ENCODE measurements around the gene TBXAS1. TPM values are rescaled to one million over a fixed set of nuclear protein-coding genes. Genes with fewer than 3 reads are reported as not detected.

The TBXAS1 gene
- total and polyA plus RNA-seq, 2 of the 8 experiments (the other 6 are each of a cell fraction or from before 2014, with no cell fraction given), result 0.86 to 2.1 TPM

- H3K27ac ChIP-seq (ENCODE audit: low read depth, low read length), result no peak overlapping the region
- H2BK120ac ChIP-seq (replicated peaks; ENCODE audit: low read depth, low read length), result no peak overlapping the region
- H4K5ac ChIP-seq (ENCODE audit: insufficient read length, low read depth, low read length), result no peak overlapping the region
- H2BK5ac ChIP-seq (ENCODE audit: low read depth, low read length), result no peak overlapping the region
- TF ChIP-seq TAF1 (IDR thresholded peaks at IDR 0.05; ENCODE audit: low read depth, low read length) (no peak), SIX5 (IDR thresholded peaks at IDR 0.05; ENCODE audit: low read depth, low read length) (no peak), CHD2 (IDR thresholded peaks at IDR 0.05; ENCODE audit: low read length) (no peak), SIN3A (conservative IDR thresholded peaks at IDR 0.05 in 1 of 2, IDR thresholded peaks at IDR 0.05 in 1 of 2; ENCODE audit: low read depth in 1 of 2, low read length in 2 of 2) (no peak), HDAC6 (IDR thresholded peaks at IDR 0.05; ENCODE audit: low read depth, low read length) (no peak), ASH2L (IDR thresholded peaks at IDR 0.05; ENCODE audit: low read length) (no peak)
- no peak overlapping the region for H4K8ac ChIP-seq (ENCODE audit: extremely low read depth, insufficient read depth, low read length)
- no peak overlapping the region for H3K4me3 ChIP-seq (ENCODE audit: extremely low read depth in 1 of 4, insufficient read depth in 2 of 4, low read depth in 3 of 4, low read length in 4 of 4)
- WGBS, 2 experiments (ENCODE audit: extremely low coverage in 1 of 2, insufficient coverage in 1 of 2, insufficient read length in 1 of 2, insufficient replicate concordance in 2 of 2, low coverage in 1 of 2, low lambda C conversion rate in 2 of 2, missing lambda C conversion rate in 1 of 2), result 90% methylated on average over 9 of the region's 9 CpGs; no CpG with 5 or more reads in 1 of the 2 experiments
- FAIRE-seq, result no peak
- no peak overlapping the region for H2AK5ac ChIP-seq (ENCODE audit: low read depth, low read length)
- no peak overlapping the region for H3K23ac ChIP-seq (ENCODE audit: insufficient read length)
- H3K56ac ChIP-seq (replicated peaks; ENCODE audit: insufficient read length, low read depth, low read length), result no peak overlapping the region
- DNase-seq (ENCODE audit: low read depth in 1 of 2, low spot score in 2 of 2), result no peak
- no peak overlapping the region for H3K4me2 ChIP-seq (ENCODE audit: insufficient read depth in 1 of 2, low read depth in 2 of 2, low read length in 2 of 2)
- no peaks in the 10 kb centered on the region for H3K79me1 ChIP-seq (ENCODE audit: low read depth, low read length)
- no peak overlapping the region; the same call in 1 of the 2 replicates for H2AFZ ChIP-seq (ENCODE audit: low read length)
- no peaks in the 10 kb centered on the region for H3K4me1 ChIP-seq (replicated peaks in 1 of 4; ENCODE audit: control insufficient read depth in 3 of 4, insufficient read depth in 4 of 4, low read length in 3 of 4)
- H3K23me2 ChIP-seq (ENCODE audit: low read depth, low read length), result no peaks in the 10 kb centered on the region
- ChIA-PET POLR2A (ENCODE audit: partially characterized antibody) (interaction anchor here (0.6 to 1.3 kb wide), 2 partner anchors 8 to 416 kb away, joined by 3 to 4 read pairs; no protein-coding TSS in a partner anchor), CTCF (ENCODE audit: partially characterized antibody) (interaction anchor here (0.7 to 5.0 kb wide), 12 partner anchors 10 to 433 kb away, joined by 3 to 25 read pairs (median 4); no protein-coding TSS in a partner anchor)
- no peak overlapping the region for H3K9ac ChIP-seq (replicated peaks in 1 of 4; ENCODE audit: extremely low read depth in 1 of 4, low read depth in 3 of 4, low read length in 3 of 4)
- H2BK15ac ChIP-seq (ENCODE audit: low read length), result no peak overlapping the region
- H3K79me2 ChIP-seq (ENCODE audit: control insufficient read depth in 1 of 2, insufficient read depth in 2 of 2, low read length in 2 of 2), result no peaks in the 10 kb centered on the region
- no peak overlapping the region for H4K91ac ChIP-seq (replicated peaks; ENCODE audit: insufficient read length, low read length)
- no peak overlapping the region for H2BK20ac ChIP-seq (ENCODE audit: low read length)
- H3K27me3 ChIP-seq (replicated peaks in 1 of 4; ENCODE audit: control insufficient read depth in 3 of 4, extremely low read depth in 1 of 4, insufficient read depth in 3 of 4, low read length in 3 of 4), result no peaks in the 10 kb centered on the region
- no peak overlapping the region for H3K14ac ChIP-seq (ENCODE audit: insufficient read length)
- no peaks in the 10 kb centered on the region for H4K20me1 ChIP-seq (replicated peaks in 1 of 2; ENCODE audit: control insufficient read depth in 1 of 2, insufficient read depth in 2 of 2, low read length in 2 of 2)
- H2BK12ac ChIP-seq (ENCODE audit: low read depth, low read length), result no peak overlapping the region
- no peak overlapping the region for H3K4ac ChIP-seq (replicated peaks; ENCODE audit: insufficient read length, low read depth, low read length)
- H3K36me3 ChIP-seq (ENCODE audit: control insufficient read depth in 2 of 4, insufficient read depth in 4 of 4, low read length in 3 of 4), result no peaks in the 10 kb centered on the region
- H3K18ac ChIP-seq (ENCODE audit: extremely low read depth, low read length), result no peak overlapping the region
- no peaks in the 10 kb centered on the region for H3K9me3 ChIP-seq (ENCODE audit: insufficient read depth in 2 of 2, low read depth in 1 of 2, low read length in 1 of 2)
These were observed 189.3 kb downstream of the TBXAS1 start for GRCh38 chr7:140018125-140019043.

All from H1 (cell line).